ENCODE measurements around the gene RPL36. TPM values are rescaled to one million over a fixed set of nuclear protein-coding genes. Genes with fewer than 3 reads are reported as not detected.

Gene RPL36
- total RNA-seq, 1 experiment from 2014 or later: 1,504 TPM

DNA sequence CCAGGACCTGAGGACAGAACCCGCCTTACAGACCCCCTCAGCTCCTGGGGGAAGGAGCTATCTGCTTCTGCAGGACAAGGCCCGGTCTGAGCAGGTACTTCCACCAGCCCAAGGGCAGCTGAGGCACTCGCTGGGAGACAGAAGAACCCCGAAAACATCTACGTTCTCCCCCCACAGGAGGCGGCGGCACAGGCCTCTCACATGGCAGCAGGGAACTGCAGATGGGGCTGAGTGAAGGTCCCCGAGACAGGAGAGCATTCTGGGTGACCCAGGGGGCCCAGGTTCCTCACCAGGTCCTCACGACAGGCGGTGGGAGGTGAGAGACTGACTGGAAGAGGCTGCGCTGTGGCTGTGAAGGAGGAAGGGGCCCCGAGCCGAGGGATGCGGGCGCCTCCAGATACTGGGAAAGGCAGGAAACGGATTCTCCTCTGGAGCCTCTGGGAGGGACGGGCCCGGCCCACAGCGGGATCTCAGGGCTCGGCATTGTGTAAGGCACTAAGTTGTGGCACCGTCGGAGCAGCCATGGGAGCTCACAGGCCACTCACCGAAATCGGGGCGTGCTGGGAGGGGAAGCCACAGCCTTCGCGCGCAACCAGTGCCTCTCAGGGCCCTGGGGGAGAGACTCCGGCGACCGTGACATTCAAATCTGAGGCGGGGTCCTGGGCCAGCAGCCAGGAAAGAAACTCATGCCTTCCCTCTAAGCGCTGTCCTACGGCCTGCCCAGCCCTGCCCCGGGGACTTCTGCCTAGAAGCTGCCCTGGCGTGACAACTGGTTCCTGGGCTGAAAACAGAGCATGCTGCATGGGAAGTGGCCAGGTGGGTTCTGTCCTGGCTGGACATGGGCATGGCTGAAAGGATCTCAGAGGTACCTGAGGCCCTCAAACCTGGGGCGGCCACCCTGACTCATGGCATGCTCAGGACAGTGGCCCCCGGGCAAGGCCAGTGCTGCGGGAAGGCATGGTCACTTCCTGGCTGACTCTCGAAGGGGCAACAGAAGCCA, 14.0 kb downstream of the RPL36 start:
- Histone ChIP-seq H3K4me2 (ENCODE audit: low read length) (no peak overlapping the region), H3K9ac (ENCODE audit: low read length) (no peak overlapping the region), H3K36me3 (ENCODE audit: control insufficient read depth in 1 of 2, insufficient read depth in 2 of 2, low read length in 2 of 2) (peaks cover 26 to 54% of the 10 kb centered on the region in 2 experiments; a peak in 3 of 4 replicates), H3K79me2 (ENCODE audit: insufficient read depth, low read length) (peaks cover 16% of the 10 kb centered on the region; the same call in 1 of the 2 replicates), H4K20me1 (ENCODE audit: insufficient read depth) (no peaks in the 10 kb centered on the region), H3K27me3 (ENCODE audit: insufficient read depth, low read length) (no peaks in the 10 kb centered on the region), H3K4me3 (replicated peaks in 1 of 2; ENCODE audit: low read depth in 1 of 2, low read length in 2 of 2) (no peak overlapping the region), H2AFZ (ENCODE audit: low read depth, low read length, poor library complexity, severe bottlenecking) (no peak overlapping the region), H3K27ac (ENCODE audit: low read depth, low read length) (no peak overlapping the region; the same call in 1 of the 2 replicates), H3K9me2 (ENCODE audit: insufficient read depth) (no peaks in the 10 kb centered on the region), H3K9me3 (ENCODE audit: control insufficient read depth in 1 of 2, insufficient read depth in 1 of 2, low read depth in 1 of 2, low read length in 2 of 2) (no peaks in the 10 kb centered on the region), H3K4me1 (ENCODE audit: control insufficient read depth in 1 of 2, insufficient read depth in 2 of 2, low read length in 2 of 2) (no peaks in the 10 kb centered on the region; a peak in 1 of 4 replicates)
- POLR2A ChIA-PET: no interaction called here
- DNase-seq (ENCODE audit: low read depth, low spot score) (no peak), ATAC-seq (no peak)
- BruUV-seq (replicated peaks): no TSS peak
- intact Hi-C loops (cut with micrococcal nuclease): no loop called here
- CTCF ChIA-PET: no interaction called here
- RAD21 ChIA-PET (ENCODE audit: low non-redundant PET in 1 of 2, low total read pairs in 2 of 2, uncharacterized antibody in 2 of 2, unreplicated experiment in 2 of 2): interaction anchor here in 1 of 2 experiments (0.6 kb wide), 1 partner anchor 191 kb away, joined by 3 read pairs; no protein-coding TSS in a partner anchor
- TF ChIP-seq, protein P1, sequence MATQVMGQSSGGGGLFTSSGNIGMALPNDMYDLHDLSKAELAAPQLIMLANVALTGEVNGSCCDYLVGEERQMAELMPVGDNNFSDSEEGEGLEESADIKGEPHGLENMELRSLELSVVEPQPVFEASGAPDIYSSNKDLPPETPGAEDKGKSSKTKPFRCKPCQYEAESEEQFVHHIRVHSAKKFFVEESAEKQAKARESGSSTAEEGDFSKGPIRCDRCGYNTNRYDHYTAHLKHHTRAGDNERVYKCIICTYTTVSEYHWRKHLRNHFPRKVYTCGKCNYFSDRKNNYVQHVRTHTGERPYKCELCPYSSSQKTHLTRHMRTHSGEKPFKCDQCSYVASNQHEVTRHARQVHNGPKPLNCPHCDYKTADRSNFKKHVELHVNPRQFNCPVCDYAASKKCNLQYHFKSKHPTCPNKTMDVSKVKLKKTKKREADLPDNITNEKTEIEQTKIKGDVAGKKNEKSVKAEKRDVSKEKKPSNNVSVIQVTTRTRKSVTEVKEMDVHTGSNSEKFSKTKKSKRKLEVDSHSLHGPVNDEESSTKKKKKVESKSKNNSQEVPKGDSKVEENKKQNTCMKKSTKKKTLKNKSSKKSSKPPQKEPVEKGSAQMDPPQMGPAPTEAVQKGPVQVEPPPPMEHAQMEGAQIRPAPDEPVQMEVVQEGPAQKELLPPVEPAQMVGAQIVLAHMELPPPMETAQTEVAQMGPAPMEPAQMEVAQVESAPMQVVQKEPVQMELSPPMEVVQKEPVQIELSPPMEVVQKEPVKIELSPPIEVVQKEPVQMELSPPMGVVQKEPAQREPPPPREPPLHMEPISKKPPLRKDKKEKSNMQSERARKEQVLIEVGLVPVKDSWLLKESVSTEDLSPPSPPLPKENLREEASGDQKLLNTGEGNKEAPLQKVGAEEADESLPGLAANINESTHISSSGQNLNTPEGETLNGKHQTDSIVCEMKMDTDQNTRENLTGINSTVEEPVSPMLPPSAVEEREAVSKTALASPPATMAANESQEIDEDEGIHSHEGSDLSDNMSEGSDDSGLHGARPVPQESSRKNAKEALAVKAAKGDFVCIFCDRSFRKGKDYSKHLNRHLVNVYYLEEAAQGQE (IDR thresholded peaks at IDR 0.05; ENCODE audit: low read depth): no peak
- TF ChIP-seq SP1 (IDR thresholded peaks at IDR 0.05; ENCODE audit: low read depth) (no peak), SIN3A (IDR thresholded peaks at IDR 0.05; ENCODE audit: low read depth) (no peak), ZFX (IDR thresholded peaks at IDR 0.05) (no peak), EZH2 (IDR thresholded peaks at IDR 0.05) (no peak)
- TF ChIP-seq, protein P2, sequence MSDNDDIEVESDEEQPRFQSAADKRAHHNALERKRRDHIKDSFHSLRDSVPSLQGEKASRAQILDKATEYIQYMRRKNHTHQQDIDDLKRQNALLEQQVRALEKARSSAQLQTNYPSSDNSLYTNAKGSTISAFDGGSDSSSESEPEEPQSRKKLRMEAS (IDR thresholded peaks at IDR 0.05): no peak
- TF ChIP-seq, protein P3, sequence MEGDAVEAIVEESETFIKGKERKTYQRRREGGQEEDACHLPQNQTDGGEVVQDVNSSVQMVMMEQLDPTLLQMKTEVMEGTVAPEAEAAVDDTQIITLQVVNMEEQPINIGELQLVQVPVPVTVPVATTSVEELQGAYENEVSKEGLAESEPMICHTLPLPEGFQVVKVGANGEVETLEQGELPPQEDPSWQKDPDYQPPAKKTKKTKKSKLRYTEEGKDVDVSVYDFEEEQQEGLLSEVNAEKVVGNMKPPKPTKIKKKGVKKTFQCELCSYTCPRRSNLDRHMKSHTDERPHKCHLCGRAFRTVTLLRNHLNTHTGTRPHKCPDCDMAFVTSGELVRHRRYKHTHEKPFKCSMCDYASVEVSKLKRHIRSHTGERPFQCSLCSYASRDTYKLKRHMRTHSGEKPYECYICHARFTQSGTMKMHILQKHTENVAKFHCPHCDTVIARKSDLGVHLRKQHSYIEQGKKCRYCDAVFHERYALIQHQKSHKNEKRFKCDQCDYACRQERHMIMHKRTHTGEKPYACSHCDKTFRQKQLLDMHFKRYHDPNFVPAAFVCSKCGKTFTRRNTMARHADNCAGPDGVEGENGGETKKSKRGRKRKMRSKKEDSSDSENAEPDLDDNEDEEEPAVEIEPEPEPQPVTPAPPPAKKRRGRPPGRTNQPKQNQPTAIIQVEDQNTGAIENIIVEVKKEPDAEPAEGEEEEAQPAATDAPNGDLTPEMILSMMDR (IDR thresholded peaks at IDR 0.05 in 2 of 3, conservative IDR thresholded peaks at IDR 0.05 in 1 of 3; ENCODE audit: borderline replicate concordance in 1 of 3, insufficient read depth in 1 of 3, low read depth in 2 of 3, low read length in 2 of 3): no peak

Data from HCT116 (cell line).